GM23338 (cell line): ENCODE measurements around the gene TTC38. TPM values are rescaled to one million over a fixed set of nuclear protein-coding genes. Genes with fewer than 3 reads are reported as not detected.

Source experiments
- ATAC-seq: fragments of 200-7000 bp; cut with Tn5 transposase; 3 replicates; pipeline ENCODE4 v1.9.1; 2020
- DNase-seq: peaks from one replicate; pipeline ENCODE4 v3.0.0-alpha.2; 2015; ENCODE audit warnings: low spot score
- H2AFZ ChIP-seq: fragments of 200-600 bp; sonication (generic); 2 replicates; pipeline ENCODE4 v1.8.0; 2016; ENCODE audit warnings: antibody characterized with exemption, mild to moderate bottlenecking, moderate library complexity
- H3F3A ChIP-seq: fragments of 200-600 bp; sonication (generic); replicated peaks from 2 replicates; pipeline ENCODE4 v1.8.0; 2017; ENCODE audit warnings: antibody characterized with exemption, mixed run types, low read depth
- H3K27ac ChIP-seq: fragments of 200-600 bp; sonication (generic); 2 replicates; pipeline ENCODE4 v1.6.1; 2016; ENCODE audit warnings: low read depth
- H3K27me3 ChIP-seq: fragments of 200-600 bp; sonication (generic); 2 replicates; pipeline ENCODE4 v1.8.0; 2016; ENCODE audit warnings: mild to moderate bottlenecking, mixed run types, moderate library complexity; ENCODE audit not compliant: insufficient read depth
- H3K36me3 ChIP-seq: fragments of 200-600 bp; sonication (generic); 2 replicates; pipeline ENCODE4 v1.8.0; 2016; ENCODE audit warnings: mild to moderate bottlenecking; ENCODE audit not compliant: insufficient read depth
- H3K4me1 ChIP-seq: fragments of 200-600 bp; sonication (generic); 2 replicates; pipeline ENCODE4 v1.8.0; 2016; ENCODE audit warnings: mild to moderate bottlenecking, moderate library complexity; ENCODE audit not compliant: insufficient read depth
- H3K4me2 ChIP-seq: fragments of 200-600 bp; sonication (generic); 2 replicates; pipeline ENCODE4 v1.7.1; 2017; ENCODE audit warnings: mixed run types
- H3K4me3 ChIP-seq: fragments of 200-600 bp; sonication (generic); 2 replicates; pipeline ENCODE4 v1.6.1; 2016; ENCODE audit warnings: mixed run types
- H3K79me2 ChIP-seq: fragments of 200-600 bp; sonication (generic); replicated peaks from 2 replicates; pipeline ENCODE4 v1.8.0; 2017; ENCODE audit warnings: mild to moderate bottlenecking; ENCODE audit not compliant: insufficient read depth
- H3K9me2 ChIP-seq: fragments of 200-600 bp; sonication (generic); 2 replicates; pipeline ENCODE4 v1.8.0; 2017; ENCODE audit not compliant: insufficient read depth
- H4K20me1 ChIP-seq: fragments of 200-600 bp; sonication (generic); replicated peaks from 2 replicates; pipeline ENCODE4 v1.8.0; 2017; ENCODE audit warnings: mild to moderate bottlenecking; ENCODE audit not compliant: insufficient read depth
- H3K27ac Mint-ChIP-seq: 2 replicates; pipeline ENCODE4 v1.8.0; 2020; ENCODE audit warnings: inconsistent platforms, mild to moderate bottlenecking, moderate library complexity, mixed read lengths
- H3K27me3 Mint-ChIP-seq: 3 replicates; pipeline ENCODE4 v1.8.0; 2022; ENCODE audit warnings: low read depth, mild to moderate bottlenecking, moderate library complexity, mixed read lengths, inconsistent platforms; ENCODE audit not compliant: insufficient read depth, poor library complexity
- H3K36me3 Mint-ChIP-seq: 3 replicates; pipeline ENCODE4 v1.8.0; 2021; ENCODE audit warnings: low read depth, mild to moderate bottlenecking, inconsistent platforms, moderate library complexity, mixed read lengths
- H3K4me1 Mint-ChIP-seq: 3 replicates; pipeline ENCODE4 v1.8.0; 2020; ENCODE audit warnings: mild to moderate bottlenecking, inconsistent platforms, mixed read lengths
- H3K4me3 Mint-ChIP-seq: 3 replicates; pipeline ENCODE4 v1.8.0; 2021; ENCODE audit warnings: moderate library complexity, mild to moderate bottlenecking, inconsistent platforms, mixed read lengths
- H3K9me3 Mint-ChIP-seq: 3 replicates; pipeline ENCODE4 v1.8.0; 2020; ENCODE audit warnings: moderate library complexity, mild to moderate bottlenecking, inconsistent platforms, mixed read lengths
- CREB1 ChIP-seq: fragments of 250-450 bp; sonication (Bioruptor Pico); IDR thresholded peaks from 2 replicates; pipeline ENCODE4 v1.5.0; 2020; ENCODE audit warnings: low read depth, mild to moderate bottlenecking, moderate library complexity
- ETS1 ChIP-seq: IDR thresholded peaks from 2 replicates; pipeline ENCODE4 v1.6.1; 2016; ENCODE audit warnings: antibody characterized with exemption
- JUNB ChIP-seq: IDR thresholded peaks from one replicate; pipeline ENCODE4 v1.6.1; 2016; ENCODE audit warnings: antibody characterized with exemption; ENCODE audit not compliant: unreplicated experiment
- NANOG ChIP-seq: IDR thresholded peaks from 2 replicates; pipeline ENCODE4 v1.6.1; 2016; ENCODE audit warnings: antibody characterized with exemption, borderline replicate concordance
- POLR2AphosphoS5 ChIP-seq: IDR thresholded peaks from 2 replicates; pipeline ENCODE4 v1.6.1; 2016; ENCODE audit warnings: antibody characterized with exemption, low read depth
- REST ChIP-seq: IDR thresholded peaks from one replicate; pipeline ENCODE4 v1.6.1; 2018; ENCODE audit warnings: antibody characterized with exemption; ENCODE audit not compliant: unreplicated experiment
- STAT1 ChIP-seq: IDR thresholded peaks from one replicate; pipeline ENCODE4 v1.6.1; 2016; ENCODE audit warnings: antibody characterized with exemption; ENCODE audit not compliant: unreplicated experiment
- ZNF114 ChIP-seq: fragments of 250-450 bp; sonication (Bioruptor Pico); IDR thresholded peaks from 2 replicates; pipeline ENCODE4 v1.5.0; 2020; ENCODE audit warnings: mild to moderate bottlenecking, moderate library complexity
- ZNF331 ChIP-seq: fragments of 250-450 bp; sonication (Bioruptor Pico); IDR thresholded peaks from 2 replicates; pipeline ENCODE4 v1.5.0; 2020; ENCODE audit warnings: low read depth, mild to moderate bottlenecking, moderate library complexity
- ZNF462 ChIP-seq: fragments of 250-450 bp; sonication (Bioruptor Pico); IDR thresholded peaks from 2 replicates; pipeline ENCODE4 v1.5.0; 2020; ENCODE audit warnings: mild to moderate bottlenecking, moderate library complexity
- polyA plus RNA-seq: library from polyadenylated mRNA; unstranded; fragments of >200 nt; fragmentation: Nextera tagmentation; extraction: Ambion mirVana; gene quantifications from 2 replicates; pipeline ENCODE4 v1.2.1, GENCODE V29; 2016
- total RNA-seq: library from RNA; depleted of rRNA; stranded (reverse); fragments of >200 nt; shearing (Covaris generic); gene quantifications from 2 replicates; pipeline ENCODE4 v1.2.3, GENCODE V29; 2014

The TTC38 gene
- total and polyA plus RNA-seq, 2 experiments from 2014 or later, result 11.8 to 46.6 TPM

- no peak for TF ChIP-seq ETS1
- TF ChIP-seq REST, result no peak
- TF ChIP-seq NANOG, result no peak
- no peak for TF ChIP-seq ZNF331 (CRISPR knock-in tag)
- TF ChIP-seq ZNF114, result no peak
- TF ChIP-seq POLR2AphosphoS5, result no peak
- TF ChIP-seq JUNB, result no peak
Observed at GRCh38 chr22:46240907-46241306, 26.9 kb upstream of the TTC38 start (continued).

GRCh38 chr22:46241396-46242007, 26.3 kb upstream of the TTC38 start:
- Histone ChIP-seq H3K4me1 (no peaks in the 10 kb centered on the region), H4K20me1 (no peaks in the 10 kb centered on the region), H3F3A (no peaks in the 10 kb centered on the region), H3K4me3 (no peak overlapping the region), H3K9me2 (no peaks in the 10 kb centered on the region), H3K4me2 (no peak overlapping the region), H3K36me3 (no peaks in the 10 kb centered on the region), H3K79me2 (no peaks in the 10 kb centered on the region), H3K27me3 (no peaks in the 10 kb centered on the region), H3K27ac (no peak overlapping the region), H2AFZ (no peak overlapping the region)
- Mint-ChIP-seq H3K4me1 (no peaks in the 10 kb centered on the region; the same call in 2 of the 3 replicates), H3K27ac (no peak overlapping the region), H3K4me3 (no peak overlapping the region), H3K36me3 (peaks cover 2% of the 10 kb centered on the region; the same call in 2 of the 3 replicates), H3K27me3 (peaks cover 9% of the 10 kb centered on the region), H3K9me3 (no peaks in the 10 kb centered on the region; the same call in 2 of the 3 replicates)
- DNase-seq (no peak), ATAC-seq (no peak)
- TF ChIP-seq ZNF462 (CRISPR knock-in tag) (no peak), REST (no peak), CREB1 (CRISPR knock-in tag) (no peak), STAT1 (no peak), ZNF331 (CRISPR knock-in tag) (no peak), NANOG (no peak)
